ENCODE results near the gene SUSD1.

SUSD1 gene

DNA sequence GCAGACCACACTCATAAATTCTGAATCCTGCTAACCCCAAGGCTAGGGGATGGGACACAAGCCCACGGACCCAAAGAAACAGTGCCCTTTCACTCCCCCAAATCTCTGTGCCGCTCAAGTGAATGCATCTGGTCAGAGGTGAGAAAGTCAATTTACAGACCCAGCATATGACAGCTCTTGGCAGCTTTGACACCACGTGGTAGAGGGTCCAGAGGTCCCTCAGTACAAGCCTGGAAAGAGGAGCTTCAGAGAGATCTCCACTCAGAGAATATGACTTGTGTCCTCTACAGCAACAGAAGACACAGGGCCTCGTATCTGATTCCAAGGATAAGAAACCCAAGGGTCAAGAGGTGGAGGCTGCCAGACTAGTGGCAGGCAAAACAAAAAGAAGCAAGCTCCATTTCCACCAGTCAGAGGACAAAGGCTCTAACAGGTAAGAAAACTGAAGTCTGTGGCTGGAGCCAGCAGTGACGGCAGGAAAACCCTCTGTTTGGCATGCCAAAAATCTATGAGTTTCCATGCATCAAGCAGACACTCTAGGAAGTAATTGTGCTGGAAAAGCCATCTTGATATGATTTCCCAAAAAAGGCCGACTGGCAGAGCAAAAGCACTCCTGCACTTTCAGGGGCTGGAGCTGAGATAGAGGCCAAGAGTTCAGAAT is 139.8 kb downstream of the SUSD1 start:
- no peak for DNase-seq

- no peak for DNase-seq
Observed at GRCh38 chr9:112034216-112034611, 140.9 kb downstream of the SUSD1 start.

GRCh38 chr9:112033237-112034215 is 141.6 kb downstream of the SUSD1 start:
- no peak for DNase-seq

DNA sequence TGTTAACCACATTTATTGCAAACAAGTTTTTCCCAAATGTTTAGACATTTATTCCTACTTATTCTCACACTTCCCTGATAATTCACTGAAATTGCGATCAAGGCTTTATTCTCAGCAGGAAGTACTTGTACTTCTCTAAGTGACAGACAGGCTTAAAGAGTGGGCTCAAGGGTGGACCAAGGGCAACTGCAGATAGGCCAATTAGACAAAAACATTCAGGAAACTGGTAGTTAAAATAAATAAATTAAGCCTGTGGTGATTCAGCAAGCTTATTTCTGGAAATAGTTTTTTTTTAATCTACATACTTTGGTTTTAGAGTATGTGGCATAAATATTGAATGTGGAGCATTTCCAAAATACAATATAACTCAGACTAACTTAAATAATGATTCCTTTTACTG is 142.4 kb downstream of the SUSD1 start:
- no peak for DNase-seq

- no peak for DNase-seq
Observed at GRCh38 chr9:112032009-112032408, 143.1 kb downstream of the SUSD1 start.

- DNase-seq = no peak
Observed at GRCh38 chr9:112031400-112031799, 143.7 kb downstream of the SUSD1 start.

DNA sequence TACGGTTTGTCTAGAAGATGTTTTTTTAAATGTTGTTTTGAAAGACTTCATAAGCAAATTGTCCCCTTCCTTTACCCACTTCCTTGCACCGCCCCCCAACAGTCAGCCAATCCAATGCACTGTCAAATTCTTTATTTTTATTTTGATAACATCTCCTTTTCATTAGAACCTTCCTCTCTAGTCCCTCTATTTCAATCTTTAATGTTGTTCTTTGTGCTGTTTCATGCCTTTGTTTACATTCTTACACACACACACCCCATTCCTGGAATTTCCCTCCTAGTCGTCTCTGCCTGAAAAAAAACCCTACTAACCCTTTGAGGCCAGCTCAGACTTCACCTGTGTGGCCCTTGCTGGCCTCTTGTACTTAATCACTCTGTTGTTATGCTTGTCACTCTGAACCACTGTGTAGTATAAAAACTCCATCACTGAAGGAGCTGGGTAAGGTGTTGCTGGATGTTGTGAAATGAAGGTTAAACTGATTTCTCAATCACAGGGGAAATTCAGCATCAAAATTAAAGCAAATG is 145.1 kb downstream of the SUSD1 start:
- no peak for DNase-seq

DNA sequence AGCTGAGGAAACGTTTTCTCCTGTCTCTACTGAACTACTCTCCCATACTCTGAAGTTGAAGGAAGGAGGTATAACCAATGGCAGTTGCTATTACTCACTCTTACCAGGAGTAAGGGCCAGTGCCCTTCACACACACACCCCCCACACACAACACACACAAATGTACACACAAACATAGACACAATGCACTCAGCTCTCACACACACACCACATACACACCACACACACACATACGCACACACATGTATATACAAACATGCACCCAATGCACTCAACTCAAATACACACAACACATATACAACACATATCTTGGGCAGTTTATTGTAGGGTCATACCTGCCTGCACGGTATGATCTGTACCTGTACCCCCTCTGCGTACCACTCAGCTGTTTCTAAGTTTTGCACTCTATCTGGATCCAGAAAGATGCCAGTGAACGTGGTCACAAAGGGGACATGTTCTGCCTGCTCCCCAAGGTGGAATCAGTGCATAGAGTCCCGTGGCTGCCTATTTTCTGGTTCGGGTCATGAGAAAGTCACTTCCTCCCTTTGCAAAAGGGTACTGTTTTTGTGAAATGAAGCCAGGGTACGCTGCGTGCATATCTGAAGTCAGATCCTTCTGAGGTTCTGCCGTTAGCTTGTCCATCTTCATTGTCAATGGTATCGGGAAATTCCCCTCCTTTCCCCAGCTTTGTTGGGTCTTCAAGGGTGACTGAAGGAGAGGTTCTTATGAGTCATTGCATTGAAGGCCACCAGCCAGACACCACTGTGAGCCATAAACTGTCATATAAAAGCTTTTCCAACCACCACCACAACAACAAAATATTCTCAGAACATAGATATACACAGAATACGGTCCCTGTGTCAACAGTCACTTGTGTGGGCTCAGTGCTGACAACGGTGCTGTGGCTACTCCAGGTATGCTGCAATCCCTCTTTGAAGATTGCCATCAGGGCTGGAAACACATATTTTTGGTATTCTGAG is 146.6 kb downstream of the SUSD1 start:
- DNase-seq = no peak

GRCh38 chr9:112025850-112026249 is 149.2 kb downstream of the SUSD1 start:
- DNase-seq = no peak

- no peak for DNase-seq
Observed at GRCh38 chr9:112021742-112022141, 153.4 kb downstream of the SUSD1 start.

DNA sequence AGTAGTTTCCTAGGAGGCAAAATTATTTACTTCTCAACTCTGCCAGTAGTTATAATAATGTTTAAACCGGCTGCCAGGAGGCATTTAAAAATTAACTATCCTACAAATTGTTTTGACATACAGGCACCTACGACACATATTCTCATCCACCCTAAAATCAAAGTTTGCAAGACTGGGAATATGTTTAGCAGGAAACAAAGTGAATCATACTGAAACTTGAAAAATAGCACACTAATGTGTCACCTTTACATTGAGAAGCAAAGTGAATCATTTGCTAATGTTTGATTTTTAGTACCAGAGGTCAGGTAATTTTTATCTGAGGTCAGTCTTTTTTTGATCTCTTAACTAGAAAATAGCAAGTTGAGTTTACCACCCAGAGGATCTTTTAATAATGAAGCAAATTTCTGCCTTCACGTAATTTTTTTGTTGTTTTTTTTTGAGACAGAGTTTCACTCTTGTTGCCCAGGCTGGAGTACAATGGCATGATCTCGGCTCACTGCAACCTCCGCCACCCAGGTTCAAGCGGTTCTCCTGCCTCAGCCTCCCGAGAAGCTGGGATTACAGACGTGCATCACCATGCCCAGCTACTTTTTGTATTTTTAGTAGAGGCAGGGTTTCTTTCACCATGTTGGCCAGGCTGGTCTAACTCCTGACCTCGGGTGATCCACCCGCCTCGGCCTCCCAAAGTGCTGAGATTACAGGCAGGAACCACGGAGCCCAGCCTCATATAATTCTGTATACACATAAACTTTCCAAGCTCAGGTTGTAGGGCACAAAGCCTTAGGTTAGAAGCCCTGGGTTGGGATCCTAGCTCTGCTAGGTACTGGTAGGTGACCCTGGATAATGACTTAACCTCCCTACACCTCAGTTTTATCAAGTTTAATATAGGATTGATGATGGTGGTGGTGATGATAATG is 154.2 kb downstream of the SUSD1 start:
- no peak for DNase-seq

DNA sequence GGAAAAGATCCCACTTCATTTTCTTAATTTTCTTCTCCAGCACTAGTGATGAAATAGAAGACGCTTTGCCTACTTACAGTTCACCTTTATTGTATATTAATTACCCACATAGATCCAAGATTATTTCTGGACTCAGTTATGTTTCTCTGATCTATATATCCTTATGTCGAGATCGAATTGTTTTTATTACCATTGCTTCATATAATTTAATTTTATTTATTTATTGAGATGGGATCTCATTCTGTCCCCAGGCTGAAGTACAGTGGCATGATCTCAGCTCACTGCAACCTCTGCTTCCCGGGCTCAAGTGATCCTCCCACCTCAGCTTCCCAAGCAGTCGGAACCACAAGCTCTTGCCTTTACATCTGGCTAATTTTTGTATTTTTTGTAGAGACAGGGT is 157.2 kb downstream of the SUSD1 start:
- DNase-seq = no peak

GRCh38 chr9:112015736-112016135 is 159.4 kb downstream of the SUSD1 start:
- no peak for DNase-seq

DNA sequence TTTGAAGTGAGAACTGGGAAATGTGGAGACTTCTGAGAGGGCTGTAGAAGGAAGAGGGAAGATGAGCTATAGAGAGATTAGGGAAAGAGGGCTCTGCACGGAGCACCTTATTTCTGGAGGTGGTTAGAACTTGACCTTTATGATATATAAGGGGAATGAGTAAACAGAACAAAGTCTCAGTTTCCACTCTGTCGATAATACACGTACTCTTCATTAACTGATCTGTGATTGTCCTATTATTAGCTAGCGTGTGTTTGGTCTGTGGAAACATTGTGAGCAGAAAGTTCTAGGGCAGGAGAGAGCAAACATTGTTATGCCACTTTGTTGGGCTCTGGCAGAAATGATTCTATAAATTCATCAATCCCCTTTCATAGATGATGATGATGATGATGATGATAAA is 159.9 kb downstream of the SUSD1 start:
- DNase-seq = no peak

DNA sequence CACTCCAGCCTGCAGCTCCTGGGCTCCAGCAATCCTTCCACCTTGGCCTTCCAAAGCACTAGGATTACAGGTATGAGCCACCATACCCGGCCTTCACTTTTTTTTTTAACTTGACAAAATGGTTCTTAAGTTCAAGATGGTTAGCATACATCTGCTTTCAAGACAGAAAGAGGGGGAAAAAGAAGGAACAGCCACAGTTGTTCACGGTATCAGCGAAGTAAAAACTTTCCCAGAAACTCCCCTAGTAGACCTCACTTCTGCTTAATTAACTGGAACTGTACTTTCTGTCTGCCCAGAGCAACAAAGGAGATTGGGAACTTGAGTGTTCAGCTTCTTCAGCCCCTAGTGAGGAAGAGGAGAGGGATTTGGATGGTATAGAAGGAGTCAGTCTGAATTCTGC is 161.8 kb downstream of the SUSD1 start:
- no peak for DNase-seq

DNA sequence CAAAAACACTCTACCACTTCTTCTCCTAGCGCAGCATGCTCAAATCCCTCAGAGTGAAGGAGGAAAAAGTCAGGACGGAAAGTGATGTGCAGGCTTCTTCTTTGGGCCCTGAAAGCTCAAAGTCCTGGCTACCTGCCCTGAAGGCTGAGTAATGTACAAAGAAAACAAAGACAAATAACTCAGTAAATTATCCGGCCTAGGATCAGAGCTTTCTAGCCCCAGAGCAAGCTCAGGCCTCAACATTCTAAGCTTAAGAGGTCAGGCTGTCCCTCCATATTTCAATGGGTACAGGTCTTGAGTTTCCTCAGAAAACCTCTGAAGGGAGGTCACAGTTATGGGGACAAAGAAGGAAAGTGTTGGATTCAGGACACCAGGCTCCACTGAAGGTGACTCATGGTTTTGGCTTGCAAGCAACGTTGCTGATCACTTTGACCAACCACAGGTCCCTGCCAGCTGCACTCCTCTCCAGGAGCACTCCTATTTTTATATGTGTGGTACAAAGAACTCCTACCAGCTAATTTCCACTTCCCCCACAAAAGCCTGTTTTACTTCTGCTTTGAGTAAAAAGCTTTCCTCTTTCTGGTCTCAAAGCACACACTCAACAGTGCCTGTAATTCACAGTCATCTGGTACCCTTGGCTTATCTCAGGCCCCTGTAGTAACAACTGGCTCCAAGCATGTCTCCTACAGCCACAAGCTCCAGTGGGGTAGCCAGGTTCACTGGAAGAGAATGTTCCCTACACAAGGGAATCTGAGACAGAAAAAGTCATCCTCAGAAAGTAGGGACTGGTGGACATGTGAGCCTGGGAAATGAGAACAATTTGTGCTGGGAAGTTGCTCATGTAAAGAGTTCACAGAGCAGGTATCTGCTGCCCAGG is 162.8 kb downstream of the SUSD1 start:
- peak; percentile 26 for DNase-seq

- DNase-seq = no peak
Observed at GRCh38 chr9:112011051-112011620, 164.0 kb downstream of the SUSD1 start.

DNA sequence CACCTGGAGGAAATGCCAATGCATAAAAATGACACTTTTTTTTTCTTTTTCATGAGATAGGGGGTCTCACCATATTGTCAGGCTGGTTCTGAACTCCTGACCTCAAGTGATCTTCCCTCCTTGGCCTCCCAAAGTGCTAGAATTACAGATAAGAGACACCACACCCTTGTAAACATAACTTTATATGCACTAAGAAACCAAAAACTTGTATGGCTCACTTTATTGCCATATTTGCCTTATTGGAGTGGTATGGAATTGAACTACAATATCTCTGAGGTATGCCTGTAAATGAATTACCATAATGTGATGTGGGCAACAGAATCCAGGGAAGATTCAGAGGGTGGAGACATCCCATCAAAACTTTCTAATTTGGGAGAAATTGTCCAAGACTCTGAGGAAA is 164.6 kb downstream of the SUSD1 start:
- no peak for DNase-seq

DNA sequence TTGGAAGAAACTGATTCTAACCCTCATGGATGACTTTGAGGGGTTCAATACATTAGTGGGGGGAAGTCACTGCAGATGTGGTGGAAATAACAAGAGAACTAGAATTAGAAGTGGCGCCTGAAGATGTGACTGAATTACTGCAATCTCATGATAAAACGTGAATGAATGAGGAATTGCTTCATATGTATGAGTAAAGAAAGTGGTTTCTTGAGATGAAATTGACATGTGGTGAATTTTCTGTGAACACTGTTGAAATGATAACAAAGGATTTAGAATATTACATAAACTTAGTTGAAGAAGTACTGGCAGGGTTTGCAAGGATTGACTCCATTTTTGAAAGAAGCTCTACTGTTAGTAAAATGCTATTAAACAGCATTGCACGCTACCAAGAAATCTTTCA is 165.4 kb downstream of the SUSD1 start:
- no peak for DNase-seq

DNA sequence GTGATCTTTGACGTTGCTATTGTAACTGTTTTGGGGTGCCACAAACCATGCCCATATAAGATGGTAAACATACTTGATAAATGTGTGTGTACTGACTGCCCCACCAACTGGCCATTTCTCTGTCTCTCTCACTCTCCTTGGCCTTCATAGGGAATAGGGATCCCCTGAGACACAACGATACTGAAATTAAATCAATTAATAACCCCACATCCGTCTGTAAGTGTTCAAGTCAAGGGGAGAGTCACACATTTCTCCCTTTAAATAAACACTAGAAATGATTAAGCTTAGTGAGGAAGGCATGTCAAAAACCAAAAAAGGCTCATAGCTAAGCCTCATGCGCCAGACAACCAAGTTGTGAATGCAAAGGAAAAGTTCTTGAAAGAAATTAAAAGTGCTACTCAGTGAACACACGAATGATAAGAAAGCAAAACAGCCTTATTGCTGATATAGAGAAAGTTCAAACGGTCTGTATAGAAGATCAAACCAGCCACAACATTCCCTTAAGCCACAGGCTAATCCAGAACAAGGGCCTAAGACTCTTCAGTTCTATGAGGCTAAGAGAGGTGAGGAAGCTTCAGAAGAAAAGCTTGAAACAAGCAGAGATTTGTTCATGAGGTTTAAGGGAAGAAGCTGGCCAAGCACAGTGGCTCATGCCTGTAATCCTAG is 167.4 kb downstream of the SUSD1 start:
- no peak for DNase-seq

All from DMS79 treated with DMSO at 0.1 percent for 48 hours (cell line).